Aorta (tissue), 5 donors: Measurements from ENCODE around the gene UBE2J2. TPM values are rescaled to one million over a fixed set of nuclear protein-coding genes. Genes with fewer than 3 reads are reported as not detected.
"Not testable (repeated sequence)": the region's sequence is repeated elsewhere in the genome, so short reads cannot be mapped to it uniquely, and the experiment has no call there.

ENCODE experiments used
- ATAC-seq: fragments of 200-7000 bp; cut with Tn5 transposase; one replicate; pipeline ENCODE4 v1.9.1; 2022; ENCODE audit warnings: moderate library complexity; ENCODE audit not compliant: low FRiP score
- DNase-seq, 2 donors: peaks; one replicate each; pipeline ENCODE4 v3.0.0-alpha.2; 2020
- H3K27ac ChIP-seq, 2 donors: one replicate each; pipeline ENCODE4 v1.5.1; 2013; ENCODE audit warnings: low read length in 2 of 2, mild to moderate bottlenecking in 2 of 2, moderate library complexity in 2 of 2, control low read depth in 1 of 2, inconsistent platforms in 1 of 2, low read depth in 1 of 2
- H3K27me3 ChIP-seq, 2 donors: one replicate each; pipeline ENCODE4 v1.6.1; 2013; ENCODE audit warnings: control low read depth in 1 of 2, low read length in 1 of 2, mild to moderate bottlenecking in 1 of 2, moderate library complexity in 1 of 2; ENCODE audit not compliant: insufficient read depth in 2 of 2, control insufficient read depth in 1 of 2
- H3K36me3 ChIP-seq, 2 donors: one replicate each; pipeline ENCODE4 v1.6.1; 2013; ENCODE audit warnings: control low read depth in 1 of 2, low read length in 1 of 2, mild to moderate bottlenecking in 1 of 2; ENCODE audit not compliant: insufficient read depth in 2 of 2, control insufficient read depth in 1 of 2
- H3K4me1 ChIP-seq, 2 donors: one replicate each; pipeline ENCODE4 v1.6.1; 2013; ENCODE audit warnings: low read length in 2 of 2, control low read depth in 1 of 2, mild to moderate bottlenecking in 1 of 2, moderate library complexity in 1 of 2; ENCODE audit not compliant: insufficient read depth in 2 of 2, control insufficient read depth in 1 of 2
- H3K4me3 ChIP-seq, 2 donors: one replicate each; pipeline ENCODE4 v1.5.1; 2013; ENCODE audit warnings: low read length in 2 of 2, control low read depth in 1 of 2, mild to moderate bottlenecking in 1 of 2
- H3K9me3 ChIP-seq: one replicate; pipeline ENCODE4 v1.6.1; 2013; ENCODE audit warnings: mild to moderate bottlenecking, low read length; ENCODE audit not compliant: control insufficient read depth
- WGBS, 2 donors: extraction: QIAGEN DNeasy Blood & Tissue Kit; methylation state at CpG; one replicate each; pipeline ENCODE4 v1.1.7; 2013; 5-methylcytosine and 5-hydroxymethylcytosine counted together
- intact Hi-C, 2 donors: fragments of 100-400 bp; cut with DNase I; formaldehyde crosslinking; loops; one replicate each; pipeline versions ENCODE4 v1.14.2 to v1.15.0; 2022
- polyA plus RNA-seq, 2 donors: library from polyadenylated mRNA; stranded (reverse); fragments of 200-250 nt; gene quantifications; one replicate each; pipeline ENCODE4 v1.2.3, GENCODE V29; 2013
- total RNA-seq, 2 donors: library from RNA; stranded (reverse); fragmentation: NEBNext Ultra II Directional; extraction: Animal tissue kit (Norgen Biotek cat#: 25700); gene quantifications; one replicate each; pipeline ENCODE4 v1.2.1, GENCODE V29; 2021
- donor health status: healthy with polysubstance abuse.
- donor health status: Bipolar disorder and iron deficiency.
- donor health status: DM: no; HTN: no; CAD: no.
- donor health status: DM: no; HTN: no; CAD: no.
- donor health status: DM: yes; HTN: yes; CAD: no.

The UBE2J2 gene
- total and polyA plus RNA-seq, 4 donors, result 17.2 to 49.4 (median 48.1) TPM

DNA sequence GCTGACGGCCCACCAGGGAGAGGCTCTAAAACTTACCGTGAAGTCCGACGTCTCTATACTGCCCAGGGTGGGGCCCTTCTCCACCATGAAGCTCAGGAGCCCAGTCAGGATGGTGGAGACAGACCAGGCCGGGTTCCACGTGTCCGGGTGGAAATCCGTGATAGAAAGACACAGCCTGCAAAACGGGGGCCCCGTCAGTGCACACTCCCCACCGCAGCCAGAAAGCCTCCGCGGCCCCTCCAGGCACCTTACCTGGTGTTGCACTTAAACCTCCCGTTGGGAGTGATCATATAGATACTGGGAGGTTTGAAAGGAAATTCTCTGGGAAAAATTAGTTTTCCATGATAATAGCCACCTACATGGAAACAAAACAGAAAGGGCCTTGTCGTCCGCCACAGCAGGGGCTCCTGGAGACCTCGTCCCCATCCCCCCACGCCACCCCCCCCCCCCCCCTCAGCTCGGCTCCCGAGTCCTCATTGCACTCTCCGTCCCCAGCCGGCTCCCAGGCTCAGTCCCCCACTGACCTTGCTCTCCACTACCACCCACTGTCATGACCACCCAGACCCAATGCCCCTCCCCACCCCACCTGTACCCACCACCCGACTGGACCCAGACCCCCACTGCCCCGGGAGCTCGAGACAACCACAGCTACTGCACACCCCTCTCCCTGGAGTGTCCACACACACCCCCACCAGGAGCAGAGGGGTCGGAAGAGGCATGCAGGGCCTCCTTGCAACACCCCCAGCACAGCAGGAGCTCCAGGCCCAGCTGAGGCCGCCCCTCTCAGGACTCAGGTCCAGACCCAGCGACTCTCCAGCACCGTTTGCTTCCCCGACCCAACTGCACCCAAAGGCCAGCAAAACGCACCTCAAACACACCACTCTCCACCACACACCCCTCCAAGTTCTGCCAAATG, 16.4 kb downstream of the UBE2J2 start:
- H3K27ac ChIP-seq, result no peak overlapping the region
- H3K4me3 ChIP-seq, result no peak overlapping the region
- WGBS, 2 donors, result 86 to 90% methylated on average over 27 to 31 of the region's 31 CpGs
- no peak for DNase-seq
- no peaks in the 10 kb centered on the region for H3K4me1 ChIP-seq
- no peak for ATAC-seq
- no peaks in the 10 kb centered on the region for H3K27me3 ChIP-seq
- intact Hi-C loops, result no loop called here
- no peaks in the 10 kb centered on the region for H3K9me3 ChIP-seq
- H3K36me3 ChIP-seq, result peaks cover 0 to 7% of the 10 kb centered on the region in 2 donors

DNA sequence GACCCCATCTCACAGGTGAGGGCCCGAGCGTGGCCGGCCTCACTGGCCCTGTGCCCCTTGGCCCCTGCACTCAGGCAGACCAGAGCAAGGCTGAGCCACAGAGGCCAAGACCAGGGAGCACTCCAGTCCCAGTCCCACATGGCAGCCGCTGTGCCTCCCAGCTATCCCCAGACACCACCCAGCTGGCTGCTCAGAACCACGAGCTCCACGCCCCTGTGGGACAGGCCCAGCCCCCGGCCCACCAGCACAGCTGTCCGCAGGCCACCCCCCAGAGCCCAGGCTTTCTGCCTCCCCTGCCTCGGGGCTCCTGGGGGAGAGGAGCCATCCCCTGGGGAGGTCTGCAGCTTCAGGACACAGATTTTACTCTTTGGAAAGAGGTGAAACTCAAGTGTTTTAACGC, 18.0 kb downstream of the UBE2J2 start:
- Histone ChIP-seq H3K9me3 (no peaks in the 10 kb centered on the region), H3K4me1 (no peaks in the 10 kb centered on the region), H3K36me3 (peaks cover 0 to 7% of the 10 kb centered on the region in 2 donors), H3K27ac (no peak overlapping the region), H3K27me3 (no peaks in the 10 kb centered on the region), H3K4me3 (no peak overlapping the region)
- ATAC-seq (no peak), DNase-seq (no peak)
- WGBS, 2 donors, result 91 to 97% methylated on average over 10 of the region's 10 CpGs
- intact Hi-C loops, result no loop called here

GRCh38 chr1:1255078-1255477, 18.6 kb downstream of the UBE2J2 start:
- intact Hi-C loops, result no loop called here
- WGBS, 2 donors, result 92 to 93% methylated on average over 26 of the region's 26 CpGs
- peaks cover 0 to 7% of the 10 kb centered on the region in 2 donors for H3K36me3 ChIP-seq
- DNase-seq (no peak), ATAC-seq (no peak)
- H3K27me3 ChIP-seq, result no peaks in the 10 kb centered on the region
- no peak overlapping the region for H3K27ac ChIP-seq
- H3K9me3 ChIP-seq, result no peaks in the 10 kb centered on the region
- H3K4me1 ChIP-seq, result no peaks in the 10 kb centered on the region
- no peak overlapping the region for H3K4me3 ChIP-seq

DNA sequence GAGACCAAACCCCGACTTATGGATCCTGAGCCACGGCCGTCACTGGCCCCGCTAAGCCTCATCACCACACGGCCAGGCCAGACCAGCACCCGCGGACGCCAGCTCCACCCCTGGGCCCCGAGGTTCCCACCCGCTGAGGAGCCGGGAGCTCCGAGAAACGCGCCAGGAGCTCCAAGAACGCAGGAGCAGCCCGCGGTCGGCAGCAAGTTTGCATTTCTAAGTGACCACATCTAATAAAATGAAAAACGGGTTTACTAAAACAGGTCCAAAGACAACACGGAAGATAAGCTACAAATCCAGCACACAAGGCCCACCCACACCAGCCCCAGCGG, 19.0 kb downstream of the UBE2J2 start:
- no peak for DNase-seq
- 86 to 87% methylated on average over 21 of the region's 21 CpGs for WGBS, 2 donors
- no peak overlapping the region for H3K4me3 ChIP-seq
- ATAC-seq, result no peak
- intact Hi-C loops, result no loop called here
- no peak overlapping the region for H3K27ac ChIP-seq
- H3K4me1 ChIP-seq, result no peaks in the 10 kb centered on the region
- H3K9me3 ChIP-seq, result no peaks in the 10 kb centered on the region
- no peaks in the 10 kb centered on the region for H3K27me3 ChIP-seq
- peaks cover 0 to 7% of the 10 kb centered on the region in 2 donors for H3K36me3 ChIP-seq

- ATAC-seq (no peak), DNase-seq (no peak)
- no peaks in the 10 kb centered on the region for H3K9me3 ChIP-seq
- no peak overlapping the region for H3K27ac ChIP-seq
- H3K4me1 ChIP-seq, result no peaks in the 10 kb centered on the region
- intact Hi-C loops, result no loop called here
- 94 to 95% methylated on average over 50 of the region's 50 CpGs for WGBS, 2 donors
- no peak overlapping the region for H3K4me3 ChIP-seq
- H3K36me3 ChIP-seq, result peaks cover 0 to 7% of the 10 kb centered on the region in 2 donors
- H3K27me3 ChIP-seq, result no peaks in the 10 kb centered on the region
Measured at GRCh38 chr1:1253972-1254666, 19.5 kb downstream of the UBE2J2 start.

DNA sequence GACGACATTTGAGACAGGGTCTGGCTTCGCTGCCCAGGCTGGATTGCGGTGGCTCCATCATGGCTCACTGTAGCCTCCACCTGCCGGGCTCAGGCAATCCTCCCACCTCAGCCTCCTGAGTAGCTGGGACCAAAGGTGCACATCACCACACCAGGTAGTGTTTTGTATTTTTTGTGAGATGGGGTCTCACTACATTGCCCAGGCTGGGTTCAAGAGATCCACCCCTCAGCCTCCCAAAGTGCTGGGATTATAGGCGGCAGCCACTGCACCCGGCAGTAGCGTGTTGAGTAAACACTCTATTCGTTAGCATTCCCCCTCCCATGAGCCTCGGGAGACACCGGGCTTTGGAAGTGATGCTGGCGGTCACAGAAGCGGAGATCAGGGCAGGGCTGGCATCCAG, 20.3 kb downstream of the UBE2J2 start:
- peaks cover 0 to 7% of the 10 kb centered on the region in 2 donors for H3K36me3 ChIP-seq
- no peaks in the 10 kb centered on the region for H3K9me3 ChIP-seq
- H3K27ac ChIP-seq, result no peak overlapping the region
- no peak overlapping the region for H3K4me3 ChIP-seq
- ATAC-seq, result no peak
- DNase-seq, result no peak
- H3K4me1 ChIP-seq, result no peaks in the 10 kb centered on the region
- 86 to 89% methylated on average over 12 of the region's 12 CpGs for WGBS, 2 donors
- intact Hi-C loops, result no loop called here
- H3K27me3 ChIP-seq, result no peaks in the 10 kb centered on the region

- Histone ChIP-seq H3K27me3 (no peaks in the 10 kb centered on the region), H3K9me3 (no peaks in the 10 kb centered on the region), H3K36me3 (peaks cover 0 to 7% of the 10 kb centered on the region in 2 donors), H3K4me3 (no peak overlapping the region), H3K27ac (no peak overlapping the region), H3K4me1 (no peaks in the 10 kb centered on the region)
- DNase-seq, result no peak
- 83 to 91% methylated on average over 16 of the region's 16 CpGs for WGBS, 2 donors
- ATAC-seq, result no peak
- intact Hi-C loops, result no loop called here
Measured at GRCh38 chr1:1250786-1251284, 22.8 kb downstream of the UBE2J2 start.

GRCh38 chr1:1248009-1248913, 25.4 kb downstream of the UBE2J2 start:
- not testable (repeated sequence) for ATAC-seq

More at GRCh38 chr1:1248009-1248913, 25.4 kb downstream of the UBE2J2 start:
- DNase-seq, H3K4me3 ChIP-seq, H3K9me3 ChIP-seq, intact Hi-C loops, H3K4me1 ChIP-seq, H3K27ac ChIP-seq, H3K27me3 ChIP-seq, H3K36me3 ChIP-seq: not testable (repeated sequence)
- WGBS, 2 donors, result 87 to 93% methylated on average over 21 of the region's 21 CpGs
